NOMO-1 (cell line): ENCODE measurements around the gene ERBB4.

Source experiments
- DNase-seq, 2 experiments: peaks; one replicate each; lab custom pipeline; 2025; ENCODE audit not compliant: unreplicated experiment in 2 of 2; lab: John Stamatoyannopoulos, UW

Gene ERBB4

GRCh38 chr2:212441141-212441540 lies 97.5 kb downstream of the ERBB4 start:
- DNase-seq = no peak

- DNase-seq = no peak
Measured at GRCh38 chr2:212428681-212429478, 109.7 kb downstream of the ERBB4 start.

DNA sequence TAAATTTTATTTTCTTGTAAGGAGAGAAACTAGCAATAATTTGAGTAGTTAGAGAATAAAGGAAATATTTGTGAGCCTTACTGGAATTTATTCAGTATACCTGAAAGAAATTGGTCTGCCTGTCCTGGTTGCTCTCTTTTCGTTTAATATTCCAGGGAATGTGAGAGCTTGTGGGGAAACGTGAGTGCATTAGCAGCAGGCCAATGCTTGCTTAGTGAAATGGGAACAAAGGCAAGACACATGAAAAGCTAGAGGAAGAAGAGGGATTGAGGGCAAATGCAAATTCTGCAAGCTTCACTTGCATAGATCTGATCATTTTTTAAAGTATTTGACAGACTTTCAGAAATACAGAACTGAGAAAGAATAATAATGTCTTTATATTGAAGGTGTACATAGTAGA lies 111.0 kb downstream of the ERBB4 start:
- no peak for DNase-seq

- no peak for DNase-seq
Measured at GRCh38 chr2:212426637-212427412, 111.8 kb downstream of the ERBB4 start.

DNA sequence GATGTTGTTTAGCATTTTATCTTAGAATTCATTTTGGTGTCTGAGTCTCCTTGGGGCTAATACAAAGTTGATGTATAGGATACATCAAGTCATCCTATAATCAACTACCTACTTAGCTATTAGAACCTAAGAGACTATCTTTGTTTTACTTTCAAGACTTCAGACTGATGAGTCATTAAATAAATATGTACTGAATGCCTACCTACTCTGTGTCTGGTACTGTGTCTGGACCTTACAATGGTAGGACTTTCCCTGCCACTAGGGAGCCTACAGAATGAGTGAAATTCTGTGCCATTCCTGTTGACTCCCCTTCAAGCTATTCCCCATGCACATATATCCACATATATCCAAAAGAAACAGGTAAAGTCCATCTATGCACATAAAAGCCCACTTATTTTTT lies 114.5 kb downstream of the ERBB4 start:
- DNase-seq = no peak

GRCh38 chr2:212423089-212423488 lies 115.5 kb downstream of the ERBB4 start:
- DNase-seq = no peak

DNA sequence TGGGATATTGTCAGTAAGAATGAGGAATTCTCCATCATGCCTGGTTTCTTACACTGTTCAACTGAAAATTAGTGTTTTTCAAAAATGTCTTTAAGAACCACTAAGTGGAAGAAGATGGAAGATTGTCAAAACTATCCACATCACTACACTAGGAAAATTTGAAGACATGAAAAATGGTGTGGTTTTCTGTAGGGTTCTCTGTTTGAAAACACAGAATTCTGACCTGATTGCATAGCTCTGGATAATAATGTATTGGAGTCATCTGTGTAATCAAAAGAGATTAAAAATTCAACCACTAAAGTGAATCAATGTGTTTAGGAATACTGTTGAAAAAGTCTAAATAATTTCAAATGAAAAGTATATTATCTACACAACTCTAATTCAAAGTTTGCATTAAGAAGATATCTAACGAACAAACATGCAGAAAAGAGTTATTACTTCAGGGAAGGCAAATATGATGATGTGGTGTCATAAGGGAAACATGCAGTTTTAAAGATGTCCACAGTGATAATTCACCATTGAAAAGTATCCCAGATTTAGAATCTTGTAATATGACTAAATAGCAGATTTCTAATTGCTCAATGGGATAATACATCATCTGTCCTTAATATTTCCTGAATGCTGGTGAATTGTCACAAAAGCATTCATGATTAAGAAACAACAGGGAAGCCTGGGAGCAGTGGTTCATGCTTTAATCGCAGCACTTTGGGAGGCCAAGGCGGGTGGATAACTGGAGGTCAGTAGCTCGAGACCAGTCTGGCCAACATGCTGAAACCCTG lies 116.9 kb downstream of the ERBB4 start:
- DNase-seq = no peak

GRCh38 chr2:212416086-212416485 lies 122.5 kb downstream of the ERBB4 start:
- no peak for DNase-seq

DNA sequence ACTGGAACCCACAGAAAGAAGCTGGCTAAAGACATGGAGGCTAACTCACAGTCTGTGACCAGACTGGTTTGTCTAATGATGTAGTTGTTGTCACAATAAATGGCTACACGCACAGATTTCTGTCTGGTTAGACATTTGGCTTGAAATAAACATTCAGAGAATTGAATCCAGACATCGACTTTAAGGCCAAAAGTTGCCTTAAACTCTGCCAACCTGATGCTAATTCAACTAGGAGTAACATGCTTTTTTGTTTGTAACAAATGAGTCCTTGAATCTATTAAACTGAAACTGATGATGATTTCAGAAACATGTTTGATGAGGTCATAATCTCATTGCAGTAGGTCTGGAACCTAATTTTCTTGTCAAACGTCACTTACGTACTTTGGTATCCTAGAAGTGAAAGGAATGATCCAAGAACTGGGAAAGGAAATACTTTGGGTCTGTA lies 123.8 kb downstream of the ERBB4 start:
- DNase-seq = no peak

- DNase-seq = no peak
Measured at GRCh38 chr2:212409560-212409959, 129.0 kb downstream of the ERBB4 start.

- no peak for DNase-seq
Measured at GRCh38 chr2:212408524-212408923, 130.1 kb downstream of the ERBB4 start.

- no peak for DNase-seq
Measured at GRCh38 chr2:212406716-212407115, 131.9 kb downstream of the ERBB4 start.

DNA sequence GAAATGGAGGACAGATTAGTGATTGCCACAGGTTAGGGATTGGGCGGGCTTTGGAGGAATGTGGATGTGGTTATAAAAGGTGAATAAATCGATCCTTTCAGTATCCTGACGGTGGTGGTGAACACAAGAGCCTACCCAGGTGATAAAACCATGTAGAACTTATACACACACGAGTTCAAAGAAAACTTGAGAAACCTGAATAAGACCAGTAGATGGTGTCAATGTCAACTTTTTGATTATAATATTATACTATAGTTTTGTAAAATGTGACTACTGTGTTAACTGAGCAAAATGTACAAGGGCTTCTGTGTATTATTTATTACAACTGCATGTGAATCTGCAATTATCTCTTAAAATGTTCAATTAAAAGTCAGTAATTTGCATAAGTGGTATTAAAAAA lies 136.3 kb downstream of the ERBB4 start:
- no peak for DNase-seq

DNA sequence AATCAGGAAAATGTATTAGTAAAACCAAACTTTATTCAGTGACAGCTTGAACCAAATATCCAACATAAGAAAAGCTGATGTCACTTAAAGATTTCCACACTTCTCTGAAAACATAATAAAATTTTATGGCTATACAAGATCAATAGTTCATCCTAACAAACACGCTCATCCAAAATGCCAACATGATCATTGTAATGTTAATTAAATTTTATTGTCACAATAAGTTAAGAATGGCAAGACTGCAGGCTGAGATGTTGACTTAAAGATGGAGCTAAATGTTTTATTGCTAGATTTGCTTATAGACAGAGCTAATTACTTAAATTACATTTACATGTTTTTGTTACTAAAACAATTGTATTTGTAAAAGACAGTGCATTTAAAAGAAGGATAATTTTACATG lies 140.3 kb downstream of the ERBB4 start:
- DNase-seq = no peak

DNA sequence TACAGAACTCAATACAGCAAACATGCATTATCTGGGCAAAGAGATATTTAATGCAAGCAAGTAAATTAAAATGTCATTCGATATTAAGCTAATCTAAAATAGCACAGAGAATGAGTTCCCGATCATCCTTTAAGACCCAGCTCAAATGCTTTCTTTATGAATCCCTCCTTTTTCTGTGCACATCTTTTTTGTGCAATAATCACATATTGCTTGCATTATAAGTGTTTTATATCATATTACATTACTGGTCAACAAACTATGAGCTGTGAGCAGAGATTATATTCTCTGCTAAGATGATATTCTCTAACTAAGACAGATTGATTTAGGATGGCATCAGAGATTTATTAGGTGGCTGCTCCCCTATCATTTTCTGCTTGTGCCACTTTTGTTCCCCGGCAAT lies 146.1 kb downstream of the ERBB4 start:
- DNase-seq = no peak

DNA sequence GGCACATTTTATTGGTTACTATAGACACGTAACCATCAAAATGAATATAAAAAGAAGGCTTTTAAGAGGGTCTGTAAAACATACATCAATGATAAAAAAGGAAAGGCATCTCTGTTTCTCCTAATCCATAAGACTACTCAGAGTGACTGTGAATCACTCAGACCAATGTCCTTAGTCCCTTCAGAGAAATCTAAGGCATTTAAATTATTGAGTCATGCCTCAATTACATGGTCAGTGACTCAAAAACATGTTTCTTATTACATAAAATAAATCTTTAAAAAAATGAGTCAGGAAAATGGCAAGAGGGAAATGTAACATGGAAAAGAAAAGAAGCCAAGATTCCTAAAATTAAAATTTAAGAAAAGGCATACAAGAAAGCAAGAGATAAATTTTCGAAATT lies 146.6 kb downstream of the ERBB4 start:
- no peak for DNase-seq

- no peak for DNase-seq
Measured at GRCh38 chr2:212387146-212387545, 151.5 kb downstream of the ERBB4 start.

DNA sequence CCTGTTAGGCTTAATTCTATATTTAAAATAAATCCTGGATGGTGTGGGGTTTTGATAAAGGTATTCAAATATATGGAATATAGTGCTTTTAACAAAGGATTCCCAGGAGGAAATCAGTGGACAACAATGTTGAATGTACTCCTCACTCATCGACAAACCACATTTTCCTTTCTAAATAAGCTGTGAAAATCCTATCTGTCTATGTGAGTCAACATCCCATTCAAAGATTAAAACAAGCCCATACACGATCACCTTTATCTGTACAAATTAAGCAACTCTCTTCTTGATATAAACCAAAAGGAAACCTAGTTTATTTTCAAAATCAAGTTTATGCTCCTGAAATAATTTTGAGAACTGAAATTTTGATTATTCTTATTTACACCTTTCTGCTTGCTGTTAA lies 153.4 kb downstream of the ERBB4 start:
- DNase-seq = no peak

DNA sequence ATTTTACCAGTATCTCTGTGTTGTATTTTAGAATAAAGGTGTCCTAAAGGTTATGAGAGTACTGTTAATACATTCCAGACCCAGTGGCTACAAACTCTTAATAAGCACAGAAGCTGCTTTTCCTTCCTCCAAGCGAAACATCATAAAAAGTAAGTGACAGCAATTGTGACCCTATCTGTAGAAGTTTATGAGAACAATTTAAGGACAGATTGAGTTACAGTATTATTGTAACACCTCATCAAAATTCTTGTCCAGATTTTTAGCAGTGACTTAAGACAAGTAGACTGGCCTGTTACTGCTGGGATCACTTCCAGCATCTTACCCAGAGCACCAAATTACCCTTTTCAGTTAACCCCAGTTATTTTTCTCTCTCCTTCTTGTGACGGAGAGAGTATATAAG lies 154.6 kb downstream of the ERBB4 start:
- no peak for DNase-seq

DNA sequence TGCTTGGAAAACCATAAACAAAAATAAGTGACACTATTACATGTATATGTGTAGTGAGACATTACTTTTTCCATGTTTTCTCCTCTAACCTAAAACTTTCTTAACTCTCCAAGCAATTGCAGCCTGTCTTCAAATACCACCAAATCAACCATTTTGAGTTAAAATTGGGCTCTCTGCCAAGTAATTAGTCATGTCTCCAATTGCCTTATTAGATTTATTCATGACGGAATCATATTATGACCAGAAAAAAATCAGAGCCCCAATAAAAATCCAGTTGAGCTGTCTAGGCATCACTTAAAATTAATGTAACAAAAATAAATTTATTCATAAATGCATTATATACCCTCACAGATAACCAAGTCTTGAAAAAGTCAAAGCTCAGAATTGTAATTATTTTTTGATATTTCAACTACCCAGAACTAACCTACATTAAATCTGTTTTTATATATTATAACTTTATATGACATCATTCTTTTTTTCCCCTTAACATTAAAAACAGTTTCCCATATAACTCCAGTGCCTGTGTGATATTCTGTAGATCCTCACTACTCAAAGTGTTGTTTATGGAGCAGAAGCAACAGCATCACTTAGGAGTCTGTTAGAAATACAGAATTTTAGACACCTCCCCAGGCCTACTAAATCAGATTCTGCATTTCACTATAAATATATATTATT lies 157.0 kb downstream of the ERBB4 start:
- no peak for DNase-seq

DNA sequence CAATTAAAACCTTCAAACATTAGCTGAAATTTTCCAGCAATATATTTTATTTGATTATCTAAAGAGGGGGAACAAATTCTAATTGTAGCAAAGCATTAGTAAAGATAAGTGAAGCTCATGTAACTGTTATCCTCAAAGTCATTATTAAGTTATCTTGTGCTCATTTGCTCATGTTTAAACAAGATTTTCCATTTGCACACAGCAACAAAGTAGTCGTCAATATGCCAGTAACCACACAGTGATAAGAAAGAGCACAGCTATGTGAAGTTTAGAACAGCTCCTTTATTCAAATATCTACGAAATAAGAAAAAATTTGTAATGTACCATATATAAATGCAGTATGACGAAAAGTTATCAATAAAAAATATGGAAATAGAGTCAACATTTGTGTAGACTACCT lies 159.5 kb downstream of the ERBB4 start:
- no peak for DNase-seq
